ENCODE data around the gene RALA.

Gene RALA

GRCh38 chr7:39661960-39662359 lies 38.6 kb downstream of the RALA start:
- no peak overlapping the region for H3K4ac ChIP-seq (ENCODE audit: low read depth in 1 of 2, low read length in 2 of 2)
- H3K27ac ChIP-seq (ENCODE audit: low read length, poor library complexity, severe bottlenecking) = no peak overlapping the region
- peaks cover 5% of the 10 kb centered on the region for H3K4me1 ChIP-seq (ENCODE audit: control insufficient read depth, insufficient read depth, low read depth, low read length)
- peaks cover 9 to 41% of the 10 kb centered on the region in 2 experiments for H3K36me3 ChIP-seq (ENCODE audit: control insufficient read depth in 1 of 2, insufficient read depth in 2 of 2, low read depth in 1 of 2, low read length in 2 of 2)
- H3K14ac ChIP-seq (ENCODE audit: low read length in 2 of 2) = no peak overlapping the region
- H2BK5ac ChIP-seq (ENCODE audit: low read depth, low read length, poor library complexity, severe bottlenecking) = no peak overlapping the region
- WGBS = 96% methylated on average over 6 of the region's 6 CpGs
- H2BK12ac ChIP-seq (ENCODE audit: low read length in 2 of 2) = no peak overlapping the region
- DNase-seq = no peak
- H3K79me1 ChIP-seq (replicated peaks; ENCODE audit: low read length, poor library complexity, severe bottlenecking) = peaks cover 32% of the 10 kb centered on the region
- H2BK15ac ChIP-seq (ENCODE audit: low read depth, poor library complexity, severe bottlenecking) = no peak overlapping the region
- H3K4me2 ChIP-seq (ENCODE audit: low read length, poor library complexity, severe bottlenecking) = no peak overlapping the region
- no peaks in the 10 kb centered on the region for H3K9me3 ChIP-seq (ENCODE audit: control insufficient read depth, low read length)
- no peak overlapping the region for H3K18ac ChIP-seq (ENCODE audit: low read depth in 1 of 2, low read length in 2 of 2)
- no peak overlapping the region for H2BK120ac ChIP-seq (ENCODE audit: low read depth, low read length)
- no peak overlapping the region for H2AFZ ChIP-seq (ENCODE audit: low read depth, low read length)
- no peak overlapping the region for H4K91ac ChIP-seq (ENCODE audit: low read length)
- no peak overlapping the region for H2AK5ac ChIP-seq (ENCODE audit: low read length, severe bottlenecking)
- H3K9ac ChIP-seq (ENCODE audit: low read length) = no peak overlapping the region
- H3K27me3 ChIP-seq (ENCODE audit: control insufficient read depth in 1 of 2, insufficient read depth in 1 of 2, low read length in 2 of 2) = no peaks in the 10 kb centered on the region
- no peak overlapping the region for H3K4me3 ChIP-seq (ENCODE audit: insufficient read depth in 1 of 2, low read depth in 1 of 2, low read length in 2 of 2)
- H3K23ac ChIP-seq (ENCODE audit: low read length in 2 of 2) = no peak overlapping the region
- no peak overlapping the region for H4K8ac ChIP-seq (ENCODE audit: low read length)

- peaks cover 35% of the 10 kb centered on the region for H3K79me1 ChIP-seq (replicated peaks; ENCODE audit: low read length, poor library complexity, severe bottlenecking)
- H4K8ac ChIP-seq (ENCODE audit: low read length) = no peak overlapping the region
- H3K4me3 ChIP-seq (ENCODE audit: insufficient read depth in 1 of 2, low read depth in 1 of 2, low read length in 2 of 2) = no peak overlapping the region
- H2BK5ac ChIP-seq (ENCODE audit: low read depth, low read length, poor library complexity, severe bottlenecking) = no peak overlapping the region
- no peak overlapping the region for H3K9ac ChIP-seq (ENCODE audit: low read length)
- no peak overlapping the region for H3K4ac ChIP-seq (ENCODE audit: low read depth in 1 of 2, low read length in 2 of 2)
- no peaks in the 10 kb centered on the region for H3K27me3 ChIP-seq (ENCODE audit: control insufficient read depth in 1 of 2, insufficient read depth in 1 of 2, low read length in 2 of 2)
- H3K18ac ChIP-seq (ENCODE audit: low read depth in 1 of 2, low read length in 2 of 2) = no peak overlapping the region
- no peak overlapping the region for H2BK120ac ChIP-seq (ENCODE audit: low read depth, low read length)
- H2BK15ac ChIP-seq (ENCODE audit: low read depth, poor library complexity, severe bottlenecking) = no peak overlapping the region
- peaks cover 5% of the 10 kb centered on the region for H3K4me1 ChIP-seq (ENCODE audit: control insufficient read depth, insufficient read depth, low read depth, low read length)
- H3K9me3 ChIP-seq (ENCODE audit: control insufficient read depth, low read length) = no peaks in the 10 kb centered on the region
- H4K91ac ChIP-seq (ENCODE audit: low read length) = no peak overlapping the region
- no peak overlapping the region for H2AFZ ChIP-seq (ENCODE audit: low read depth, low read length)
- H3K23ac ChIP-seq (ENCODE audit: low read length in 2 of 2) = no peak overlapping the region
- H3K14ac ChIP-seq (ENCODE audit: low read length in 2 of 2) = no peak overlapping the region
- no peak overlapping the region for H3K4me2 ChIP-seq (ENCODE audit: low read length, poor library complexity, severe bottlenecking)
- no peak overlapping the region for H3K27ac ChIP-seq (ENCODE audit: low read length, poor library complexity, severe bottlenecking)
- no peak for DNase-seq
- no peak overlapping the region for H2AK5ac ChIP-seq (ENCODE audit: low read length, severe bottlenecking)
- H2BK12ac ChIP-seq (ENCODE audit: low read length in 2 of 2) = no peak overlapping the region
- peaks cover 8 to 31% of the 10 kb centered on the region in 2 experiments for H3K36me3 ChIP-seq (ENCODE audit: control insufficient read depth in 1 of 2, insufficient read depth in 2 of 2, low read depth in 1 of 2, low read length in 2 of 2)
Measured at GRCh38 chr7:39663263-39663662, 39.9 kb downstream of the RALA start.

GRCh38 chr7:39664057-39664456 lies 40.7 kb downstream of the RALA start:
- no peak overlapping the region for H4K91ac ChIP-seq (ENCODE audit: low read length)
- peaks cover 34% of the 10 kb centered on the region for H3K79me1 ChIP-seq (replicated peaks; ENCODE audit: low read length, poor library complexity, severe bottlenecking)
- H4K8ac ChIP-seq (ENCODE audit: low read length) = no peak overlapping the region
- H3K27me3 ChIP-seq (ENCODE audit: control insufficient read depth in 1 of 2, insufficient read depth in 1 of 2, low read length in 2 of 2) = no peaks in the 10 kb centered on the region
- no peak overlapping the region for H3K4me3 ChIP-seq (ENCODE audit: insufficient read depth in 1 of 2, low read depth in 1 of 2, low read length in 2 of 2)
- H2AFZ ChIP-seq (ENCODE audit: low read depth, low read length) = no peak overlapping the region
- no peak overlapping the region for H3K4me2 ChIP-seq (ENCODE audit: low read length, poor library complexity, severe bottlenecking)
- H3K9ac ChIP-seq (ENCODE audit: low read length) = no peak overlapping the region
- no peak overlapping the region for H2AK5ac ChIP-seq (ENCODE audit: low read length, severe bottlenecking)
- no peak overlapping the region for H2BK12ac ChIP-seq (ENCODE audit: low read length in 2 of 2)
- H3K27ac ChIP-seq (ENCODE audit: low read length, poor library complexity, severe bottlenecking) = no peak overlapping the region
- no peaks in the 10 kb centered on the region for H3K9me3 ChIP-seq (ENCODE audit: control insufficient read depth, low read length)
- no peak overlapping the region for H3K14ac ChIP-seq (ENCODE audit: low read length in 2 of 2)
- no peak overlapping the region for H2BK120ac ChIP-seq (ENCODE audit: low read depth, low read length)
- no peak overlapping the region for H3K18ac ChIP-seq (ENCODE audit: low read depth in 1 of 2, low read length in 2 of 2)
- H3K36me3 ChIP-seq (ENCODE audit: control insufficient read depth in 1 of 2, insufficient read depth in 2 of 2, low read depth in 1 of 2, low read length in 2 of 2) = peaks cover 8 to 31% of the 10 kb centered on the region in 2 experiments
- H2BK15ac ChIP-seq (ENCODE audit: low read depth, poor library complexity, severe bottlenecking) = no peak overlapping the region
- no peak for DNase-seq
- 19% methylated on average over 1 of the region's 1 CpG for WGBS
- no peak overlapping the region for H3K4ac ChIP-seq (ENCODE audit: low read depth in 1 of 2, low read length in 2 of 2)
- H3K23ac ChIP-seq (ENCODE audit: low read length in 2 of 2) = no peak overlapping the region
- peaks cover under 1% of the 10 kb centered on the region for H3K4me1 ChIP-seq (ENCODE audit: control insufficient read depth, insufficient read depth, low read depth, low read length)
- H2BK5ac ChIP-seq (ENCODE audit: low read depth, low read length, poor library complexity, severe bottlenecking) = no peak overlapping the region

DNA sequence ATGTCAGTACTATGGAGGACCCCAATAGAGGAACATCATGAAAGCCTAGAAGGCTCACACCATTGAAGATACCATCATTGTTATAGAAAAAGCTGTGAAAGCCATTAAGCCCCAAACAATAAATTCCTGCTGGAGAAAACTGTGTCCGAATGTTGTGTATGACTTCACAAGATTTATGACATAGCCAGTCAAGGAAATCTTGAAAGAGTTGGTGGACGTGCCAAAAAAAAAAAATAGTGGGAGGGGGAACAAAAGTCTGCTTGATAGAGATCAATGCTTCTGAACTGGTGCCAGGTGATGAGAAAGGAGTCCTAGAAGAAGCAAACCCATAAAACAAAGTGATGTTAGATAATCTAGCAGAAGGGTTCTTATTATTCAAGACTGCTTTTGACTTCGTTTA lies 41.2 kb downstream of the RALA start:
- no peak overlapping the region for H3K18ac ChIP-seq (ENCODE audit: low read depth in 1 of 2, low read length in 2 of 2)
- no peak overlapping the region for H2BK120ac ChIP-seq (ENCODE audit: low read depth, low read length)
- H2BK5ac ChIP-seq (ENCODE audit: low read depth, low read length, poor library complexity, severe bottlenecking) = no peak overlapping the region
- DNase-seq = no peak
- no peak overlapping the region for H3K4me2 ChIP-seq (ENCODE audit: low read length, poor library complexity, severe bottlenecking)
- H3K23ac ChIP-seq (ENCODE audit: low read length in 2 of 2) = no peak overlapping the region
- H3K4me3 ChIP-seq (ENCODE audit: insufficient read depth in 1 of 2, low read depth in 1 of 2, low read length in 2 of 2) = no peak overlapping the region
- no peak overlapping the region for H3K14ac ChIP-seq (ENCODE audit: low read length in 2 of 2)
- H3K9ac ChIP-seq (ENCODE audit: low read length) = no peak overlapping the region
- H3K4me1 ChIP-seq (ENCODE audit: control insufficient read depth, insufficient read depth, low read depth, low read length) = no peaks in the 10 kb centered on the region
- H2AK5ac ChIP-seq (ENCODE audit: low read length, severe bottlenecking) = no peak overlapping the region
- H3K4ac ChIP-seq (ENCODE audit: low read depth in 1 of 2, low read length in 2 of 2) = no peak overlapping the region
- no peak overlapping the region for H2BK15ac ChIP-seq (ENCODE audit: low read depth, poor library complexity, severe bottlenecking)
- H2AFZ ChIP-seq (ENCODE audit: low read depth, low read length) = no peak overlapping the region
- no peak overlapping the region for H2BK12ac ChIP-seq (ENCODE audit: low read length in 2 of 2)
- H4K91ac ChIP-seq (ENCODE audit: low read length) = no peak overlapping the region
- H3K36me3 ChIP-seq (ENCODE audit: control insufficient read depth in 1 of 2, insufficient read depth in 2 of 2, low read depth in 1 of 2, low read length in 2 of 2) = peaks cover 8 to 31% of the 10 kb centered on the region in 2 experiments
- H4K8ac ChIP-seq (ENCODE audit: low read length) = no peak overlapping the region
- H3K79me1 ChIP-seq (replicated peaks; ENCODE audit: low read length, poor library complexity, severe bottlenecking) = peaks cover 35% of the 10 kb centered on the region
- no peaks in the 10 kb centered on the region for H3K27me3 ChIP-seq (ENCODE audit: control insufficient read depth in 1 of 2, insufficient read depth in 1 of 2, low read length in 2 of 2)
- 71% methylated on average over 2 of the region's 3 CpGs for WGBS
- H3K9me3 ChIP-seq (ENCODE audit: control insufficient read depth, low read length) = no peaks in the 10 kb centered on the region
- H3K27ac ChIP-seq (ENCODE audit: low read length, poor library complexity, severe bottlenecking) = no peak overlapping the region
